IMR-90 (cell line): ENCODE results near the gene CD27.

ENCODE experiments used
- CTCF ChIP-seq: conservative IDR thresholded peaks from 2 replicates; pipeline ENCODE4 v1.5.1; 2012; ENCODE audit warnings: mild to moderate bottlenecking, low read depth, low read length, improper control_type of control experiment
- ELK1 ChIP-seq: fragments of 150-350 bp; IDR thresholded peaks from 2 replicates; pipeline ENCODE4 v1.6.1; 2016; ENCODE audit warnings: low read depth, mild to moderate bottlenecking, low read length, moderate library complexity, borderline replicate concordance
- FOS ChIP-seq: fragments of 150-350 bp; IDR thresholded peaks from 2 replicates; pipeline ENCODE4 v1.6.1; 2016; ENCODE audit warnings: low read depth, low read length
- MAFK ChIP-seq: IDR thresholded peaks from 2 replicates; pipeline ENCODE4 v1.6.1; 2012; ENCODE audit warnings: low read depth, low read length, improper control_type of control experiment
- NFE2L2 ChIP-seq: fragments of 150-350 bp; IDR thresholded peaks from 2 replicates; pipeline ENCODE4 v1.6.1; 2016; ENCODE audit warnings: low read depth, mild to moderate bottlenecking, low read length
- POLR2A ChIP-seq: IDR thresholded peaks from 2 replicates; pipeline ENCODE4 v1.6.1; 2012; ENCODE audit warnings: mild to moderate bottlenecking, low read depth, low read length
- RAD21 ChIP-seq: IDR thresholded peaks from 2 replicates; pipeline ENCODE4 v1.6.1; 2012; ENCODE audit warnings: low read length, improper control_type of control experiment
- USF2 ChIP-seq: fragments of 150-350 bp; IDR thresholded peaks from 2 replicates; pipeline ENCODE4 v1.6.1; 2017; ENCODE audit warnings: mild to moderate bottlenecking, antibody characterized with exemption, low read length, low read depth

- TF ChIP-seq CTCF (no peak), NFE2L2 (no peak), POLR2A (peak; percentile 93), FOS (0 out of 2 replicates have a peak, but pooled peaks have one; percentile 18), RAD21 (no peak), USF2 (peak; percentile 19; the same call in 1 of the 2 replicates), MAFK (no peak), ELK1 (no peak)
These were observed 48.9 kb downstream of the CD27 start, which contains the start of gene NCAPD2 for GRCh38 chr12:6493497-6494257.
